PFSK-1 (cell line): ENCODE measurements around the gene NRP2.

Experiments used
- FOXP2 ChIP-seq: optimal IDR thresholded peaks from 2 replicates; pipeline ENCODE3; 2011; ENCODE audit warnings: borderline replicate concordance, control low read depth, inconsistent platforms; ENCODE audit not compliant: insufficient read depth; ENCODE audit errors: extremely low read length, extremely low read depth
- POLR2AphosphoS5 ChIP-seq: IDR thresholded peaks from 2 replicates; pipeline ENCODE4 v1.6.1; 2012; ENCODE audit warnings: low read depth, mild to moderate bottlenecking, control low read depth, low read length, moderate library complexity
- REST ChIP-seq, 2 experiments: IDR thresholded peaks; 2 replicates each; pipeline versions ENCODE4 v1.6.1 to v1.8.0; 2011 to 2012; ENCODE audit warnings: low read depth in 2 of 2, low read length in 2 of 2, control low read depth in 1 of 2, inconsistent platforms in 1 of 2, mild to moderate bottlenecking in 1 of 2, moderate library complexity in 1 of 2; ENCODE audit not compliant: insufficient read depth in 1 of 2
- SIN3A ChIP-seq: IDR thresholded peaks from 2 replicates; pipeline ENCODE4 v1.6.1; 2012; ENCODE audit warnings: mild to moderate bottlenecking, low read length, moderate library complexity, borderline replicate concordance; ENCODE audit not compliant: insufficient read depth
- TAF1 ChIP-seq: IDR thresholded peaks from 2 replicates; pipeline ENCODE4 v1.6.1; 2012; ENCODE audit warnings: low read length, control low read depth, borderline replicate concordance; ENCODE audit not compliant: insufficient read depth

NRP2 gene

GRCh38 chr2:205743137-205743536 lies 60.8 kb downstream of the NRP2 start:
- TF ChIP-seq POLR2AphosphoS5 = no peak
- TF ChIP-seq FOXP2 = no peak
- TF ChIP-seq TAF1 = no peak

- TF ChIP-seq SIN3A = no peak
- TF ChIP-seq POLR2AphosphoS5 = no peak
- TF ChIP-seq TAF1 = no peak
- no peak for TF ChIP-seq FOXP2
- TF ChIP-seq REST (IDR thresholded peaks at IDR 0.05; ENCODE audit: insufficient read depth in 1 of 2, low read depth in 2 of 2, low read length in 2 of 2) = no peak
These were observed 61.8 kb downstream of the NRP2 start for GRCh38 chr2:205744074-205744591.

GRCh38 chr2:205745661-205746419 lies 63.5 kb downstream of the NRP2 start:
- TF ChIP-seq SIN3A (no peak), FOXP2 (no peak), POLR2AphosphoS5 (no peak), REST (IDR thresholded peaks at IDR 0.05; ENCODE audit: insufficient read depth in 1 of 2, low read depth in 2 of 2, low read length in 2 of 2) (no peak), TAF1 (no peak)

GRCh38 chr2:205746420-205746785 lies 64.1 kb downstream of the NRP2 start:
- TF ChIP-seq TAF1 = no peak
- no peak for TF ChIP-seq POLR2AphosphoS5
- TF ChIP-seq FOXP2 = no peak
- no peak for TF ChIP-seq REST (IDR thresholded peaks at IDR 0.05; ENCODE audit: insufficient read depth in 1 of 2, low read depth in 2 of 2, low read length in 2 of 2)
- no peak for TF ChIP-seq SIN3A

GRCh38 chr2:205747829-205748386 lies 65.6 kb downstream of the NRP2 start:
- TF ChIP-seq TAF1 (no peak), REST (IDR thresholded peaks at IDR 0.05; ENCODE audit: insufficient read depth in 1 of 2, low read depth in 2 of 2, low read length in 2 of 2) (no peak), FOXP2 (no peak), POLR2AphosphoS5 (no peak), SIN3A (no peak)
